Measurements from ENCODE around the gene IQGAP2.

The IQGAP2 gene

GRCh38 chr5:76403766-76404222 lies 709 bp downstream of the IQGAP2 start (continued):
- TF ChIP-seq ZNF600 (tag by site-specific recombination; IDR thresholded peaks at IDR 0.05) = peak; percentile 10; the same call in 1 of the 2 replicates
- no peak for TF ChIP-seq ZNF692 (tag by site-specific recombination; IDR thresholded peaks at IDR 0.05)
- TF ChIP-seq ZFP3 (tag by site-specific recombination; IDR thresholded peaks at IDR 0.05; ENCODE audit: low read depth) = no peak
- TF ChIP-seq ZBTB20 (tag by site-specific recombination; IDR thresholded peaks at IDR 0.05) = no peak
- no peak for TF ChIP-seq ZNF621 (tag by site-specific recombination; IDR thresholded peaks at IDR 0.05)
- no peak for TF ChIP-seq ZXDB (tag by site-specific recombination; IDR thresholded peaks at IDR 0.05)
- TF ChIP-seq ZNF426 (tag by site-specific recombination; IDR thresholded peaks at IDR 0.05) = no peak
- no peak for TF ChIP-seq ZNF423 (tag by site-specific recombination; IDR thresholded peaks at IDR 0.05)
- TF ChIP-seq ZNF174 (tag by site-specific recombination; IDR thresholded peaks at IDR 0.05) = no peak
- no peak for TF ChIP-seq ZNF239 (tag by site-specific recombination; IDR thresholded peaks at IDR 0.05)
- no peak for TF ChIP-seq ZNF19 (tag by site-specific recombination; IDR thresholded peaks at IDR 0.05; ENCODE audit: low read depth)
- no peak for TF ChIP-seq ZNF837 (tag by site-specific recombination; IDR thresholded peaks at IDR 0.05)
- TF ChIP-seq PRDM10 (tag by site-specific recombination; IDR thresholded peaks at IDR 0.05) = peak; percentile 93
- no peak; the same call in 1 of the 2 replicates for TF ChIP-seq WT1 (tag by site-specific recombination; IDR thresholded peaks at IDR 0.05)
- TF ChIP-seq ZBTB8A (tag by site-specific recombination; IDR thresholded peaks at IDR 0.05) = peak; percentile 42
- no peak for TF ChIP-seq ZNF280D (tag by site-specific recombination; IDR thresholded peaks at IDR 0.05)
- TF ChIP-seq ELK4 (IDR thresholded peaks at IDR 0.05; ENCODE audit: borderline replicate concordance, low read depth, low read length) = no peak
- no peak for TF ChIP-seq ZNF221 (tag by site-specific recombination; IDR thresholded peaks at IDR 0.05; ENCODE audit: borderline replicate concordance)
- TF ChIP-seq ZNF626 (tag by site-specific recombination; IDR thresholded peaks at IDR 0.05) = no peak
- no peak for TF ChIP-seq ZNF791 (tag by site-specific recombination; IDR thresholded peaks at IDR 0.05)
- no peak for TF ChIP-seq ZNF112 (tag by site-specific recombination; IDR thresholded peaks at IDR 0.05)
- TF ChIP-seq OVOL3 (tag by site-specific recombination; IDR thresholded peaks at IDR 0.05) = no peak
- TF ChIP-seq ZNF596 (tag by site-specific recombination; IDR thresholded peaks at IDR 0.05) = no peak
- TF ChIP-seq CTCF (tag by site-specific recombination; IDR thresholded peaks at IDR 0.05) = peak; percentile 85
- no peak for TF ChIP-seq IKZF3 (tag by site-specific recombination; IDR thresholded peaks at IDR 0.05)
- peak; percentile 81 for TF ChIP-seq SCRT1 (tag by site-specific recombination; IDR thresholded peaks at IDR 0.05; ENCODE audit: borderline replicate concordance)
- no peak for TF ChIP-seq ZNF677 (tag by site-specific recombination; IDR thresholded peaks at IDR 0.05)
- TF ChIP-seq ZIC2 (tag by site-specific recombination; IDR thresholded peaks at IDR 0.05) = no peak
- no peak for TF ChIP-seq ZNF529 (tag by site-specific recombination; IDR thresholded peaks at IDR 0.05; ENCODE audit: insufficient replicate concordance)
- TF ChIP-seq ZNF266 (tag by site-specific recombination; IDR thresholded peaks at IDR 0.05; ENCODE audit: low read depth) = no peak
- no peak for TF ChIP-seq ZNF560 (tag by site-specific recombination; IDR thresholded peaks at IDR 0.05; ENCODE audit: borderline replicate concordance)
- no peak for TF ChIP-seq ZNF664 (tag by site-specific recombination; IDR thresholded peaks at IDR 0.05)

Data from HEK293 (cell line).